GDM1 (cell line): ENCODE data around the gene GALNT10.

Experiments
- DNase-seq: peaks from one replicate; lab custom pipeline; 2025; lab: John Stamatoyannopoulos, UW

The GALNT10 gene

DNA sequence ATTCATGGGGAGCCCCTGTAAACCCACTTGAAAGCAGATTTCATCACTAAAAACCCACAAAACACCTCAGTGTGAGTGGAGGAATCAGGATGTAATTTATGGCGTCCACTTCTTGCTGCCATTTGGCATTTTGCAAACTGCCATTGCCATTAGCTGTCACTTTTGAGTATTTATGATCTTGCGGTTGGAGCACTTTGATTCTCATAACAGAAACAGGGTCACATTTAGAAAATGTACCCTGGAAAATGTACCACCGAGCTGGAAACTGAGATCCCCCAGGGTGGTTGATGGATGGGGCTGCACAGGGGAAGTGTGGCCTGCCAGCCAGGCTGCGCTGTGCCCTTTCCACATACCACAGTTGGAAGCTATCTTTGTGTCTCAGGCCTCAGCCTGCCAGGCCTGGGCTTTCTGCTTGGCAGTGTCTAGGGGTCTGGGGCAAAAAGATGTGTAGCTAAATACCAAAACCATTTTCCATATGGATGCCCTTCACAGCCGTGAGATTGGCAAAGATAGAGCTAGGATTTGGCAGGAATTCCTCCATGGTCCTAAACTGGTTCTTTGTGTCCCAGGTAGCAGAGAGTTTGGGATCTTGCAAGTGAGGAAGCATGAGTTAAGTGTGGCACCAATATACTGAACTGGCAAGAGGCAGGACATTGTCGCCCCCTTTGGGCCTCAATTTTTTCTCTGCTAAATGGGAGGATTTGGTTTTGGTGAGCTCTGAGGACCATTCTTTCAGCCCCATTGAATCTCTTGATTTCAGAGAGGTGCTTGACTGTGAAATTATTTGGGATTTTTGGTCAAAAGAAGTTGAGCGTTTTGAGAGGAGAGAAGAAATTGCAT lies 46.2 kb downstream of the GALNT10 start:
- DNase-seq, result no peak

DNA sequence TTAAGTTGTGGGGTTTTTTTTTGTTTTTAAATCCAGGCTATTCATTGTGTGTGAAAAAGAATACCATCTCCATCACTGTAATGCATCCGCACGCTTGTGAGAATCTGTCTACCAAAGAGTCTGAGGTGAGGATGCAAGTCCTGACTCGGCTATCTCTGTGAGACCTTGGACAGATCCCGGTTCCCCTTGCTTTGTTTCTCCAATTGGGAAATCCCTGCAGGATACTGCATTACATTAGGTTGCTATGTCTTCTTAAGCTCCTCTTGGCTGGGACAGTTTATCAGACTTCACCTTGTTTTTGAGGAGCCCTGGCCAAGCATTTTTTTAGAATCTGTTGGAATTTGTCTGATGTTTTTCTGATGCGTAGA lies 46.8 kb downstream of the GALNT10 start:
- no peak for DNase-seq

DNA sequence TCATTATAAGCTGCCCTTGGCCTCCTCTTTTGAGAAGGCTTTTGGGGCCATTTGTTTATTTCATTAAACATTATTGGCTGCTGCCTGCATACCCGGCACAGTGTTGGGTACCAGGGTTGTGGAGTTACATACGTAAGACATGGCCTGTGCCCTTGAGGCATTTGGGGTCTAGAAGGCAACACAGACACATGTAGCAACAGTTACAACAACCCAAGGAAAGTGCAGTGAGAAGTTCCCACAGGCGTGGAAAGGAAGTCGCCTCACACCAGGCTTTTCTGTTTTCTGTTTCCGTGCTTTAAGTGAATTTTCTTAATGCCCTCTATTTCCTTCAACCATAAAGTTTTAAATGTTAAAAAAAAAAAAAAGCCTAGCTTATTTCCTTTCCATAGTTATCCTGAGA lies 47.4 kb downstream of the GALNT10 start:
- no peak for DNase-seq

DNA sequence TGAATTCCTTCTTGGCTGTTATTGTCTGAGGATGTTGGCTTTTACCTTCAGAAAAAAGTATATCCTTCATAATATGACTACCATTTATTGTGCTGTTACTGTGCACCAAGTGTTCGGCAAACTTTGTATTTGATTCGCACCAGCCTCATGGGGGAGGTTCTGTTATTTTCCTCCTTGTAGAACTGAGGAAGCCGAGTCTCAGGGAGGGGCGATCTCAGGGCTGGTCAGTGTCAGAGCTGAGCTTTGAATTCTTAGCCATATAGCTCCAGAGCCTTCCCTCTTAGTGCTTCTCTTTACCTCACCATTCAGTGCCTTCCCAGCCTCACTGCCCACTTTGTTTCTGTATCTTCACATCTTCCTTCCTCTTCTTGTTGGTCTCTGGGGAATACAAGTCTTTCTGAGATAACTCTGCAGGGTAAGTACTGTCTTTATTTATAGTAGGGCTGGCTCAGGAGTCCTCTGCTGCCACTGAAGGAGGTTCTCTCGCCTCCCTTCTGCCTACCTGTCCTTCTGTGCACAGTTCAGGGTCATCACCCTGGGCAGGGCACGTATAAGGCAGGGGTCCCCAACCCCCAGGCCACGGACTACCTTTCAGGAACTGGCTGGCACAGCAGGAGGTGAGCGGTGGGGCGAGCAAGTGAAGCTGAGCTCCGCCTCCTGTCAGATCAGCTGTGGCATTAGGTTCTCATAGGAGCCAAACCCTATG lies 48.4 kb downstream of the GALNT10 start:
- peak; percentile 9 for DNase-seq

DNA sequence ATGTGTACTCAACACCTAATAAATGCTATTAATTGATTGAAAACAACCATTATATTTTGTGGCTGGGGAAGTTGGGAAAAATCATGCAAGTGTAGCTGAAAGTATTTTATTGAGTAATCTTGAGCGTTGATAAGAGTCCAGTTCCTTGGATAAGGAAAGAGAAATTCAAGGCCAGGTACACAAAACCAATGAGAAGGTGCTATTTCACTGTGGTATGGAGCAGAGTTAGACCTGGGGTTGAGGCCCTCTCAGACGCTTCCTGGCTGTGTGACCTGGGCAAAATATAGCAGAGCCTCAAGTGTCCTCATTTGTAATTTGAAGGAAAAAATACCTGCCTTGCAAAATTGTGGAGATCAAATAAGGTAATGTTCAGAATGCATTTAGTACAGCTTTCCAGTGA lies 50.1 kb downstream of the GALNT10 start:
- DNase-seq, result no peak

DNA sequence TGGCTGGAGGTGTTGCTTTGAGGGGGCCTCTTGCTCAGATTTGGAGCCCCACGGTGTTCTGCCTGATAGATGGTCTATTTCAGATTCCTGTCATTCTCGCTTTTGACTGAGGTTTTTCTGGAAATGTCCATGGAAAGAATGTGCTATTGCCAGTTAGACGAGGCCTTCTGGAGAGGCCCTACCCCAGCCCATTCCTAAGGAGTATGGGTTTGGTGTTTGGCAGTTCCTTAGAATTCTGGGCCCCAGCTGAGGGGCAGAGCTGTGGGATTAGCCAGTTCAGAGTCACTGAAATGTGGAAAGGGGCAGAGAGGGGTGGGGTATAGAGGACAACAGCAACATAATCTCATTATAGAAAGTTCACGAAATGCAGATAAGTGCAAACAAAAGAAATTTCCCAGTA lies 50.5 kb downstream of the GALNT10 start:
- DNase-seq, result no peak

DNA sequence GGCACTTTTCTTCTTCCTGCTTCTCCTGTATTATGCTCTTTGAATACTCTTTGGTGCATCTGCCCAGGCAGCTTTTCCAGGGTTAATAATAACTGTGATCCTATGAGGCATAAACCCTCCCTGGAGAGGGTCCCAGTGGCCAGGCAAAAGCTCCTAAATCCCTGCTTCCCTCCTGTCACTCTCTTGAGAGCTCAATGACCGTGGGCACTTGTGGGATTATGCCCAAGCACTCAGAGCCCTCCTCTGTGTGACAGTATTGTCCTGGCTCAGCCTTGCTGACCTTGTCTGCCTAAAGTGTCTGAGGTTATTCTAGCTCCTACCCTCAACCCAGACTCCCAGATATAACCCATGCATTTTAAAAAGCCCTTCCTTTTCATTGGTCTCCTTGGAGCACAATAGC lies 51.9 kb downstream of the GALNT10 start:
- DNase-seq, result no peak

DNA sequence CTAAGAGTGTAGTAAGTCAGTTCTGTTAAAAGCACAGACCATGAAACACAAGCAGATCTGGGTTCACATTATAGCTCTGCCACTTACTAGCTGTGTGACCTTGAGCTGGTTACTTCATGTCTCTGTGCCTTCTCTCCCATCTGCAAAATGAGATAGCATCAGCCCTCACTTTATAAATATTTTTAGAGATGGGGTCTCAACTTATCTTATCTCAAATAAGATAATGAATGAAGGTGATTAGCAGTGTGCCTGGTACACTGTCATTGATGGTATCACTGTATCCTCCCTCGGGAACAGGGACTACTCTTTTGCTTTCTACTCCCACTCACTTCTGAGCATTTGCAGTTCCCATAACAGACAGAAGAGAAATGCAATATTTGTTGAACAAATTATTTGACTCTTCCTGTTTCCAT lies 52.4 kb downstream of the GALNT10 start:
- no peak for DNase-seq

DNA sequence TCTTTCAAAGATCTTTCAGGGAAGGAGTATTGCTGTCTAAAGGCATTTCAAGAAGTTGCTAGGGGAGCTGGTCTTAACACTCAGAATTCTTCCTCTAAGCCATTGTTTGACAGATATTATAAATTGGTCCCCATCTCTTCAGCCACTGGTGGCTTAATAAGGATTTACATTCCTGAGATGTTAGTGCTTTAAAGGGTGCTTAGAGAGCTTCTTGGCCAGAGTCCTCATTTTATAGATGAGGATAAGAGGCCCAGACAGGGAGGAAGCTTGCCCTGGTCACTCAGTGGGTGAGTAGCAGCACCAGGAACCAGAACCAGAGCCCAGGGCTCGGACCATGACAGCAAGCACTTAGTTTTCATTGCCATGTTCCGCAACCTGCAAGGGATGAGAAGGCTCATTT lies 53.2 kb downstream of the GALNT10 start:
- no peak for DNase-seq

DNA sequence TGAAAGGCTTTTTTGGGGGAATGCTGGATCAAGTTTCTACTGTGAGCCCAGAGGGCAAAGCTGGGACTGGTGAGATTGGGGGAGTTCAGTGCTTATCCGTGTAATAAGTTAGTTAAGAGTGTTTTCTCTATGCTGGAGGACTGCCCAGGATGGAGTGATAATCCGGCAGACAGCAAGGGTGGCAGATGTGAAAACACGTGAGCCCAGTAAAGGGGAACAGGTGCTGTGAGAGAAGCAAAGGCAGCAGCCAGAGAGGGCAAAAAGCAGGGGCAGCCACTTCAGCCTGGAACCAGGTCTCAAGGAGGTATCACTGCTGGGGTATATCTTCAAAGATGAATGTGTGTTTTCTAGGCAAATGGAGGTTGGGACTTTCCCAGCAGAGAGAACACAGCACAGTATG lies 53.9 kb downstream of the GALNT10 start:
- no peak for DNase-seq

DNA sequence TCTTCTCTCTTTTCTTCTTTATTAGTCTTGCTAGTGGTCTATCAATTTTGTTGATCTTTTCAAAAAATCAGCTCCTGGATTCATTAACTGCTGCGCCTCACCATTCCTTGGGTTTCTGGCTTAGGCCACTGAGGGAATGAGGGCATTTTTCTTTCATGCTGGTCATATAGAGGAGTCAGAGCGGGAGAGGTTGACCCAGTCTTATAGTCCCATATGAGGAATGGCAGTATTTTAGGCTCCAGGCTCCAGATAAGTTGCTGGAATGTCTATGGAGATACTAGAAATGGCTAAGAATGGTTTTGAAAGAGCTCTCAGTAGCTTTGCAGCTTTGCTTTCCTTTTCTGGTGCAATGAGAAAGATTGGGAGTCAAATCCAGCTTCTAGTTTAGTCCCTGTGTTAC lies 58.2 kb downstream of the GALNT10 start:
- DNase-seq, result no peak

DNA sequence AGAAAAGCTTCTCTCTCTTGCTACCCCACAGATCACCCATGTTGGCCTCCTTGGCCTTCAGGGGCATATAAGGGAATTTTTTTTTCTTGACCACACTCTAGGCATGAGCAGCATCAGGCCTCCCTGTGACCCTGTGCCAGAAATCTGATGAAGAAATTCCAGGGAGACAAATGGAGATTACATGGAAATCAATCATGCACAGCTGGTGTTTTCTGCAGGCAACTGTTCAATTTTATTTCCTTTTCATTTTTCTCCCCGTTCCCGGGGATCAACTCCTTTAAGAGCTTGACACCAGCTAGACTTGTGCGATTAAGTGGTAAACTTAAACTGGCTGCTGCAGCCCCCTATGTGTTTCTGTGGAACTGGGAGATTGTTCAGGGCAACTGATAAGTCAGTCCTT lies 59.3 kb downstream of the GALNT10 start:
- DNase-seq, result no peak

DNA sequence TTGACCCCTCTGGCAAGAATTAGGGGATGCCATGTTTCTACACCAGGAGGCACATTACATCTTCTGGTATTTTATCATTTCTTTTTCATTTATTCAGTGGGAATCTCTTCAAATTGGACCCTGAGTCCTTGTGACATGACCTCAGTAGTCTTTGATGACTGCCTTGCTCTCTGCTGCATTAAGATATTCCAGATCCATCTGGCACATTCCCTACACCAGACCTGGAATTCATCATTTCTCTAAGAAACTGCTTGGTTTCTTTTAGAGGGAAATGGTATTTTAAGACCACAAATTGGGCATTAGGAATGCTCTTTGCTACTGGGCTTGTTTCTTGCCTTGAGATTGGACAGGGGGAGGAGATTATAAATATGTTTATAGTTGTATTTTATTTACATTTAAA lies 61.0 kb downstream of the GALNT10 start:
- DNase-seq, result no peak

DNA sequence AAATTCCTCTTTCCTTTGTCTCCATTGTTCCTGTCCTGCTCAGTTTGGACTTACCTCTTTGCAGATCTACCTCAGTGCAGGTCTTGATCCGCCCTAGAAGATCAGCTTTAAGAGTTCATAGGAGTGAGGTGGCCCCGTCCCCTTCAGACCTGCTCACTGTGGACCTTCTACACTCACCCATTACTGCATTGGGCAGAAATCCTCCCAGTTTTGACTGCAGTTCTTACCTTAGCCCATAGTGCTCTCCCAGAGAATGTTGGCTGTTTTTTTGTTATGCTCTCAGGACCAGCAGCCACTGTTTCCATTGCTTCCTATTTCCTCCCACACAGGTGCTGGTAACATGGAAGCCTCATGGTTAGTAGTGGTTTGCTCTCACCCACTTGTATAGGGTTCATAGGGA lies 63.3 kb downstream of the GALNT10 start:
- no peak for DNase-seq

DNA sequence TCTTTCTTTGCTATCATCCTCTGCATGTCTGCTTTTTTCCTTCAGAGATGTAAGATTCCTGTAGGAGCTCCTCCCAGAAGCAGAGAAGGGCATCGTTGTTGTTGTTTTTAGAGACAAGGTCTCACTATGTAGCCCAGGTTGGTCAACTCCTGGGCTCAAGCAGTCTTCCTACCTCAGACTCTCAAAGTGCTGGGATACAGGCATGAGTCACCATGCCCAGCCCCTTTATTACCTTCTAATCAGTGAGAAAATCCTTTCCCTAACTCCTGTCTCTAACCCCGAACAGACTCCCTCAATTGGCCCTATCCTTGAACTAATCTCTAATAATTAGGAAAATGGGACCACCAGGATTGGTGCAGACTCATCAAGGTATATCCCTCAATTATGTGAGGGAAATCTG lies 64.4 kb downstream of the GALNT10 start:
- no peak for DNase-seq

DNA sequence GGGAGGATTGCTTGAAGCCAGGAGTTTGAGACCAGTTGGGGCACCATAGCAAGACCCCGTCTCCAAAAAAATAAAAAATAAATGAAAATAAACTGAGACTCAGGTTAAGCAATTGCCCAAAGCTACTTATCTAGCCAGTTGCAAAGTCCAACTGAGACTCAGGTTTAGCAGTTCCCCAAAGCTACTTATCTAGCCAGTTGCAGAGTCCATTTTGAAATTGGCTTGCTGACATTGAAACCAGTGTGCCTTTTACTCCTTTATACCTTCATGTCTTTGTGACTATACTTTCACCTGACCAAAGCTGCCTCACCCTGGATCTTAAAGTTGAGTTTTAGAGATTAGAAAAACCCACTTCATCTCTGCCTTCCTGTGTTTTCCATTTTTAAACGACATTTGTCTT lies 66.5 kb downstream of the GALNT10 start:
- DNase-seq, result no peak

DNA sequence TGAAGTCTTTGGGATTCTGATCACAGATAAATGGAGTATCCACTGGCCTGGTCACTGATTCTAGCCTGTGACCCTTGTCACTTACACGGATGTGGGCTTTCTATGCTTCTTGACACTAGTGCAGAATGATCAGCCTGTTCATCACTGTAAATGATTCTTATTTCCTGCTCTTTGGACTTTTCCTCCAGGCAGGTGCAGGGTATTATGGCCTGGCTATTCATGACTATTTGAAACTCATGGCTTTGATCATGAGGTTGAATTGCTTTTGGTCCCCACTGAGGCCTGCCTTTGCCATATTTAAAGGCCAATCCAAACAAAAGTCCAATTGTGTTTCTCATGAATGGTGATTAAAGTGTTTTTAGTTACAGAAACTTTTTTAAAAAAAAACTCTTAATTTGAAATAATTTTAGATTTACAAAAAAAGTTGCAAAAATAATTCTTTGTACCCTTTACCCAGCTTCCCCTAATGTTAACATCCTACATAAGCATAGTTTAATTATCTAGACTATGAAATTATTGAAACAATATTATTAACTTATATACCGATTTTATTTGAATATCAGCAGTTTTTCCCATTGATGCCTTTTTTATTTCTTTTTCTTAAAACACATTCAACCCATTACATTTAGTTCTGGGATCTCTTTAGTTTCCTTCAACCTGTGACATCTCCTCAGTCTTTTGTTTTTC lies 68.1 kb downstream of the GALNT10 start:
- no peak for DNase-seq

DNA sequence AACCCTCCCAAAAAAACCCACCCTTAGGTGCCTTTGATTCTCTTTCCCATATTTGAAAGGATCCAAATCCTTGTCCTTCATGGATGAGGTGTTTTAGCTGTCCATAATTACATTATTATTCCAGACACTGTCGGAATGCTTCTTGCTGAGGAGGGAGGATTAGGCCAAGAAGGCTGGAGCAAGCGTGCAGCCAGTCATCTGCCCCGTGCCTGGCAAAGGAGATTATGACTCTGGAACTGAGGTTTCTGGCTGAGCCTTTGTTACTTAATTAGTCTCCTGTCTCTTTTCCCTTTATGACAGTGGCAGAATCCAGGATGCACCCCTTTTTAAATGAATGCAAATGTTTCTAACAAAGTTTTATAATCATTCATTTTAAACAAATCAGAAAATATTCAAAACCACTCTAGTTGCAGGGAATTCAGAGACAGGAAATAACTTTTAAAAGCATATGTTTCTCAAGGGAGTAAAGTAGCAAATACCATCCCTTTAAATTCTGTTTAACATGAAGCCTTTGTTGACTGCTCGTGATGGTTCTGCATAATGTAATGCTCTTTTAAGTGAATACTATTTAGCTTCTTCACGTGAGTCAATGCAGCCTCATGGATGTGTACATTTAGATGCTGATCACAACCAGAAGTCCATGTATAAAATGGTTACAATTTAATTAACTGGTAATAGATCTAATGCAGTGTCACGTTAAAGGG lies 69.8 kb downstream of the GALNT10 start:
- DNase-seq, result no peak

DNA sequence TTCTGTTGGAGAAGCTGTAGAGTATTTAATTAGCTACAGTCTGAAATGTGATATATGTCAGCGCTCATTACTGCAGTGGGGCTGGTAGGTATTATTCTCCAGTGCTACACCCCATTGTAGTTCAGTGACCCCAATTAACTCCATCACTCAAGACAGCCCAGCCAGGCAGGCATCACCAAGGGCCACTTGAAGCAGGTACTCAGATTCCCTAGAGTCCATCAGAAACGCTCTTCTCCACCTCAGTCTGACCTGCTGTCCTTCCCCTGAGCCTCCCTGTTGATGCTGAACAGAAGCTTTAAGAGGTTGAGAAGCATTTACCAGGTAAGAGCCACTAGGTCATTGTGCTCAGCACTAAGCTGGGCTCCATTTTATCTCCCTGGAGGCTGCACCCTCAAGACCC lies 71.8 kb downstream of the GALNT10 start:
- DNase-seq, result no peak

DNA sequence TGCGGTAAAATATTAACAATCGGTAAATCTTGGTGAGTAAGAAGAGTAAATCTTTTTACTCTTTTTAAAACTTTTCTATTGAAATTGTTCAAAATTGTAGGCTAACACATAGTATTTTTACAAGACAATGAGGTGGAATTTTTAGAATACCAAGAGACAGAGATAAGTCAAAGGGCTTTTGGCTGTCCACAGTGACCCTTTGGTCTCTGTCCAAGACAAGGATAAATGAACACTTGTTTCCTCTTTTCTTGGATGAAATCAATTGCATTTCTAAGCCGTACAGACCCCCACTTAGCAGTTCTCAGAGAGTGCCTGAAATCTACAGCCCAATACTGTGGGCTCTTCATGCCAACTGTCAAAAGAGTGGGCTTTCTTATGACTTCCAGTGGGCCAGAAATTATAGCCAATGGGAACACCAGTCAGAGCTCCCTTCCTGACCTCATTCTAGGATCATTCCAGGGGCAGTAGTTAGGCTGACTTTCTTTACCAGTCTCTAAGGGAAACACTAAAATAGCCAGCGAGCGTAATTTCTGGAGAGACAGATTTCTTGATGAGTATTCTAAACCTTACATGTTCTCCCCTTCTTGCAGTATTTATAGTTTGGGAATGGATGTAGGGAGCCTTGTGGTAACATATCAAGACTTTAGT lies 74.1 kb downstream of the GALNT10 start:
- DNase-seq, result no peak

DNA sequence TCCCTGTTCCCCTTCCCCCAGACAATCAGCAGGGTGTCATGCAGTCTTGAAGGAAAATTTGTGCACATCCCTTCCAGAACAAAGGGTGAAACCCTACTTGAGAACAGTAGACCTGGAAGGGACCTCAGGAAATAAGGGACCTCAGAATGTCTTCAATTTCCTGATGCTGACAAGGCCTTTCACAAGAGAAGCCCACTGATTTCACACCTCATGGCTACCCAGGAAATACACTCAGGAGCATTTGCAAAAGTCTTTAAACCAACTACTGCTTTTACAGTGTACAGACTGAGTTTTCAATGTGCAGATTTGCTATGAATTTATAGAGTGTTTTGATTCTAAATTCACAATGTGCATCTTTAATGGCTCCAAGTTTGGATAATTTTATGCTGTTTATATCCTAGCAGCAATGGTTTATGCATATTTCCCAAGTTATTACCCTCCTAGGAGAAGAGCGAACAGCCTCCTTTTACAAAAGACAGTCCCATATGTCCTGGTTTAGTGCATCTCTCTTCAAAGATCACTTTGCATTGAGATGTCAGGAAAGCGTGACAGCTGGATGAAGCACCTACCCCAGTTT lies 74.8 kb downstream of the GALNT10 start:
- no peak for DNase-seq

DNA sequence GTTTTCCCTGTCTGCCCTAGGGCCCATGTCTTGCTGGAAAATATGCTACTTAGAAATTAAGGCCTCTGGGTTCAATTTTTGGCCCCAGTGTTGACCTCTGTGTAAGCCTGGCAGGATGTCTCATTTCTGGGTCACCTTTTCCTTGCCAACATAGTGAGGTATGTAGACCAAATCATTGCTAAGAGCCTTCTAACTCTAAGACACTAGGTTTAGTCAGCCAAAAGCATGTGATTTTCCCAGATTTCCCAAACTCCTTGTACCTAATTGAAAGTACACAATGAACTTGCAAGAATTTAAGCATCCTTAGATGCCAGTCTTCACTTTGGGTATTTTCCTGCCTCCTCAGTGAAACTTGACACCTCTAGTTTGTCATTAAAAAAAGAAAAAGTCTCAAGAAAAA lies 77.0 kb downstream of the GALNT10 start:
- no peak for DNase-seq
